Measurements from ENCODE around the gene SMG6.
A peak's percentile ranks its signal among the peaks of the same experiment; 100 is the strongest.

The SMG6 gene

DNA sequence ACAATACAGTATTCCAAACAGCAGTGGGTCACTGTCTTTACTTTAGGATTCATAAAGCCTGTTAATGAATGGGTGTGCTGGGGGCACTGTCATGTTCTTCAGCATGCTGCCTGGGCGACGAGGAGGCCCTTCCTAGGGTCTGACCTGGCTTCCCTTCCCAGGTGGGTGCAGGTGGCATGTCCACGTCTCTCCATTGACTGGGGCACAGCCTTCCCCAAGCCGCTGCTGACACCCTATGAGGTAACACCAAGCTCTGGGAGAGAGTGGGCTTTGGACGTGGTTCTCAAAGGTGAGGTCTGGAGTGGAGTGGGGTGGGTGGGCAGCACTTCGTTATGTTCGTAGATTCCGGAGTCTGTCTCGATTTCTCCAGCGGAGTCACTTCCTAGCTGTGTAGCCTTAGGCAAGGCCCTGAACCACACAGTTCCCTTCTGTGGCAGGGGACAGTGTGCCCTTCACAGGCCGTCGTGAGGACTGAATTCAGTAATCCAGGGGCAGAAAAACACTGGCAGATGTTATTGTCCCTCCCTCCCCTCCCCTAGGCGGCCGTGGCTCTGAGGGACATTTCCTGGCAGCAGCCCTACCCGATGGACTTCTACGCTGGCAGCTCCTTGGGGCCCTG lies 262.5 kb downstream of the SMG6 start:
- DNase-seq = no peak

DNA sequence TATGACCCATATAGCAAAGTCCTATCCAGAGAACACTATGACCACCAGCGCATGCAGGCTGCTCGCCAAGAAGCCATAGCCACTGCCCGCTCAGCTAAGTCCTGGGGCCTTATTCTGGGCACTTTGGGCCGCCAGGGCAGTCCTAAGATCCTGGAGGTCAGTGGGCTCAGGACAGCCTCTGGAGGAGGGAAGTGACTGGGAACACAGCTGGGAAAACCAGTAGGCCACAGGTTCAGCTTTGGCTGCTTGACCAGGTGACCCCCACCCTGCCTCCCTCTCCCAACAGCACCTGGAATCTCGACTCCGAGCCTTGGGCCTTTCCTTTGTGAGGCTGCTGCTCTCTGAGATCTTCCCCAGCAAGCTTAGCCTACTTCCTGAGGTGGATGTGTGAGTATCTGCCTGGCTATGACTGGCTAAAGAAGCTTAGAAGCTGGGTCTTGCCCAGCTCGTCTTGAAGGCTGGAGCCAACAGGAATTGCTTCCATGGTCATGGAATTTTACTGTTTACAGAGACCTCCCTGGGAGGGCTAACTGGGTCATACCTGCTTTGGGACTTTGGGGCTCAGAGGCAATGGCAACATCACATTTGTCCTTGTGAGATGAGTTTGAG lies 263.3 kb downstream of the SMG6 start:
- no peak for DNase-seq

DNA sequence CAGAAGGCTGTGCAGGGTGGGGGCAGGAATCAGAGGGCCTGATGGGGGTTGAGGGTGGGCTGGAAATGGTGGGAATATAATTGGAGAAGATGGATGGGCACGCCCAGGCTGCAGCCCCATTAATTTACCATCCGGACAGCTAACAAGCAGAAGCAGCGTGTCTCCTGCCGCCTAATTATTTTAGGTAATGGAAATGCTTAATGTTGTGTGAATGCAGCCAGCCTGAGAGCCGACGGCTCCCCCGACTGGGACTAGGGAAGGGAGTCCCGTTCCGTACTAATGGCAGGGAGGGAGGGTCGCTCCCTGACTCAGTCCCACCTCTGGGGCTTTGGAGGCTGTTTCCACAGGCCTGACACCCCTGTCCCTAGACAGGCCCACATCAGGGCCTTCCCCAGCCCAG lies 266.4 kb downstream of the SMG6 start:
- DNase-seq = no peak

DNA sequence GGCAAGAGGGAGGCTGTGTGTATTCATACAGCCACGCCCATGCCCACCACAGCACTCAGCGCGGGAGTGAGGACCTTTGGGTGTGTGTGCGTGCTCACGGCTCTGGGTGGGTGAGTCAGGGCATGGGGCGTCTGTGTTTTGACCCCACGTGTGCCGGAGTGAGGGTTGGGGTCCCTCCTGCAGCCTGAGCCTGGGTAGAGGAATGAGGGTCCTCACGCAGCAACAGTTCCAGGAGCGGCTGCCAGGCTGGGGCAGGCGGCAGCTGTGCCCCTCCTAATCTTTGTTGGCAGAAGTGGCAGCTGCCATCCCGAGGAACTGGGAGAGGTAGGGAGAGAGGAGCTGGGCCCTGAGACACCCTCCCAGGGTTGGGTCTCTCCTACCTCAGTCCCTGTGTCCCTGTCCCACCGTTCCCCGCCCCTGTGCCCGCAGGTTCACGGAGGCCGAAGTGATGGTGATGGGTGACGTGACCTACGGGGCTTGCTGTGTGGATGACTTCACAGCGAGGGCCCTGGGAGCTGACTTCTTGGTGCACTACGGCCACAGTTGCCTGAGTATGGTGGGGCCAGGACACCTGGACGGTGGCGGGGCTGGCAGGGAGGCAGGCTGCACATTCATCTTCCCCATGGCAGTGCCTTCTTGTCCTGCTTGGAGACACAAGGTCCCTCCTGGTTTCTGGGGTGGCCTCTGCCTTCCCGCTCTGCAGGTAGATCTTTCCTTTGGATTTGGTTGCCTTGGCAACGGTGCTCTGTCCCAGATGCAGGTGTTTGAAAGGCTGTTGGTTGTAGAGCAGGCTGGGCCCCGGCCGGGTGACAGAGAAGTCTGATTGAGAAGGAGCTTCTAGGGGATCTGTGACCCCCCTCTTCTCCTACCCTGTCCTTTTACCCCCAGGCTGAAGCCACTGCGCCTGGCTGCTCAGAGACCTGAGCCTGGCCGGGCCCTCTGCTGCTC lies 267.8 kb downstream of the SMG6 start:
- DNase-seq = no peak

DNA sequence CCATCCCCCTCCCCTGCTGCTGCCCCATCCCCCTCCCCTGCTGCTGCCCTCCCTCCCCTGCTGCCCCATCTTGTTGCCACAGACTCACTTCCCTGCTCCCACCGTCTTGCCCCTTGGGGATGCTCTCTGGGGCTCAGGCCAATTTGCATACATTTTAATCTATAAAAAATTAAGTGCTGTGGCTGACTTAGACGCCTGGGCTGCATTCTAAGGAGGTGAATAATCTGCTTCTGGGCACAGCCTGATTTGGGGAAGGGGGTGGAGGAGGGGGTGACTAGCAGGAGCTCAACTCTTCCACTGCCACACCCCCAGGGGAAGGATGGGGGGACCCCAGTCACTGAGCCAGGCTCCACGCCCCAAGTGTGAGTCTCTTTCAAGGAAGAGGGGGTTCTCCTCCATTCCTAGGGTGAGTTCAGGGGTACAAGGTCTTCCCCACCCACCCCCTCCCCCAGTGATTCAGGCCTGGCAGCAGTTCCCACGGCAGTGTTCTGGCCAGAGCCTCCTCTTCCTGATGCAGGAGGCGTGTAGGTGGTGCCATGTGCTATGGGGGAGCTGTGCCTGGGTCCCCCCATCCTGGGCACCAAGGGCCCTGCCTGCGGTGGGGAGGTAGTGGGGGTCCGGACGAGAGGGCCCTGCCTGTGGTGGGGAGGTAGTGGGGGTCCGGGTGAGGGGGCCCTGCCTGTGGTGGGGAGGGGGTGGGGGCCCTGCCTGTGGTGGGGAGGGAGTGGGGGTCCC lies 268.6 kb downstream of the SMG6 start:
- no peak for DNase-seq

DNA sequence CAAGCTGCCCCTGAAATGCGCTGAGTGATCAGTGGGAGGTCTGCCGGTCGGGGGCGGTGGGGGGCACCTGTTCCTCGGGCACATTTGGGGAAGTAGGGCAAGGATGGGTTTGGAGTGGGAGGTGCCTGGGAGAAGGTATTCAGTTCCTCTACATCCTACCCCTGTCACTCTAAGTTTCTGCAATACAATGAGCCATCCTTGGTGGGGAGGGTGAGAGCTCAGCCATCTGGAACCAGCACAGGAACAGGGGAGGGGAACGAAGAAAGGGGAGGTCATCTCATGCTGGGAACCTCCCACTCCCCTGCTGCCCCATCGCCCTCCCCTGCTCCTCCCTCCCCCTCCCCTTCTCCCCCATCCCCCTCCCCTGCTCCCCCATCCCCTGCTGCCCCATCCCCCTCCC lies 269.4 kb downstream of the SMG6 start:
- DNase-seq = no peak

DNA sequence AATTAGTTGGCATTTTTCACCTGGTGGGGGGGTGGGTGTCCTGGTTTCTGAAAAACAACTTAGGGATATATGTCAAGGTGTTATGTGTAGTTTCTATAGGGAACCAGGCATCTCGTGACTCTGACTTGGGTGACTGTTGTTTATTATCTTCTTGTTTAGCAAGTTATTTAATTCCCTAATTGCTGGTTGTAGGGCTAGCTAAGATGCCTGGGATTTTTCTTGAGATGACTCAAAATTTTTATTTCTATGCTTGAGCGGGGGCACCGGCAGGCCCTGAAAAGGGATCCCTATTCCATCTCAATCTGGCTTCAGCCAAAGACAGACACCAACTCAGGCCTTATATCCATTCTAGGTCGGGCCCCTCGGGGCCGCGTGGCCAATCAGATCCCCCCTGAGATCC lies 270.4 kb downstream of the SMG6 start:
- DNase-seq = no peak

DNA sequence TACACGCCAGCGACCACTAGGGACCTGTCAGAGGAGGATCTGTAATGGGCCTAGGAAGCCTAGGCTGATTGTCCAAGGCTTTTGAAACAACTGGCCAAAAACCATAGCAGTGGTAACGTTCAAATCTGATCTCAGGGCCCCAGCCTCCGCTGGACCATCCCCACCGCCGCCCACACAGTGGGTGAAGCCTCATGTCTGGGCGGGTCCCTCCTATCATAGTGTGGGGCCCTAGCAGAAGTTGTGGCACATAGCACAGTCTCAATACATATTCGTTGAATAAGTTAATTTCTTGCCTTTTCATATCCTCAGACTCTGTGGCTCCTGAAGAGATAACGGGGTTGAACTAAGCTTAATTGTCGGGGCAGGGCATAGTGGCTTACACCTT lies 272.8 kb downstream of the SMG6 start:
- DNase-seq = no peak

DNA sequence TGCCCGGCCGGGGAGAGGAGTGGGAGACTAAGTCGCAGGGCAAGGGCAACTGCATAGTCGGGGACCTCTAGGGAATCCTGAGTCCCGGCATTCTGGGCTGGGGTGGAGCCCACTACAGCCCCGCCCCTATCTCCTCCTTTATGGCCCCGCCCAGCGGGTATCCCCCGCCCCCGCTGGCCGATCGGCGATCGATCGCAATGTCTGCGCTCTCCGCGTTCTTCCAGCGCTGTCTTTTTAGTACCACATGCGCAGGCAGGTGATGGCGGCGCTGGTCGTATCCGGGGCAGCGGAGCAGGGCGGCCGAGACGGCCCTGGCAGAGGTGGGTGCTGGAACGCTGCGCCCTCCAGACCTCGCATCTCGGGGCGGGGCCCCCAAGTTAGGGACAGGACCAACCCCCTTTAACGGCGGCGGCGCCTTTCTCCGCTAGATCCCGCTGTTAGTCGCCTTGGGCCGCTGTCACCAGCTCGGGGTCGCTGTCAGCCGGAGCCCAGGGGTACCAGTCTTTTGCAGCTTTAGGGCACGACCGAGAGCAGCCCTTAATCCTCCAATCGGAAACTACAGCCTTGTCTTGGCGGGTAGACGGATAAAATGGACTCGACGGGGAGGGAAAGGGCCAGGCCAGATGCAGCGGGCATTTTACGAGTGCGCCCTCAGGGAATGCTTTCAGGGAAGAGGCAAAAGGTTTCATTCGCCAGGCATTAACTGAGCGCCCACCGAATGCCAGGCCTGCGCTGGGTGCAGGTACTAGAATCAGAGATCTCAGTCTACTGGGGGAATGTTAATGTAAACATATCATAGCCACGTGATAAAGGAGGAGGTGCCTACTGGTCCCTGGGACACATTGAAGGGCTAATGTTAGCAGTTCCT lies 273.4 kb downstream of the SMG6 start, which contains the start of gene DPH1:
DPH1 (plus strand) TSS at position 243 of the 868 bp plus-strand sequence; CDS start at position 260, 17 bp downstream.
- DNase-seq = peak; percentile 86 to 88

DNA sequence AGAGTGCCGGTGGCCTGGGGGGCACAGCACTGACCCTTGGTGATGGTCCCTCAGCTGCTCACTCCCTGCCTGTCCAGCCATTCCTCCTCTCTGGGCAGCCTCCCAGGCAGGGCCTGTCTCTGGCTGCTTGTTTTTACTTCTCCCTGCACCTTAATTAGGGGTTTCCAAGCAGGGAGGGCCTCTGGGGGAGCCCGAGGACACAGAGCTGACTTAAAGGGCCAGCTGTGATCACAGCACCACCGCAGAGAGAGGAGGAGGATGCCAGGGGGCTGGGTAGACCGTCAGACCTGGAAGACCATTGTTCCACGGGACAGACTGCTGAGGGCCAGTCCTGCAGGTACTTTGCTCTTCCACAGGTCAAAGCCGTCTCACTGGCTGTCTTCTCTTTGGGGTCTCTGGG lies 274.8 kb downstream of the SMG6 start:
- DNase-seq = no peak

DNA sequence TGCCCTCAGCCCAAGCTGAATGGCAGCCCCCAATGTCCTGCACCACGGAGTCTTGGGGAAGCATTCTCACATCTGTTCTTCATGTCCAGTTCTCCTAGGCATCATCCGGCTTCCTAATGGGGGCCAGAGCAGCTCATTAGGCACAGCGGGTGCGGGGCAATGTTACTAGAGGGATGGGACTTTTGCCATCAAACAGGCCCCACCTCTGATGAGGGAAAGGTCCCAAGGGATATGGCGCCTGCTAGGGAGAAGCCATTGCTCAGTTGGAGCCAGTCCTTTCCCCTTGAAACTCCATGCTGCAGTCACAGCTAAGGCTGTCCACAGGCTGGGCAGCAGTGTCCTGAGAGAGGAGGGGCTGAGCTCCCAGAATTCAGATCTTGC lies 275.4 kb downstream of the SMG6 start:
- no peak for DNase-seq

DNA sequence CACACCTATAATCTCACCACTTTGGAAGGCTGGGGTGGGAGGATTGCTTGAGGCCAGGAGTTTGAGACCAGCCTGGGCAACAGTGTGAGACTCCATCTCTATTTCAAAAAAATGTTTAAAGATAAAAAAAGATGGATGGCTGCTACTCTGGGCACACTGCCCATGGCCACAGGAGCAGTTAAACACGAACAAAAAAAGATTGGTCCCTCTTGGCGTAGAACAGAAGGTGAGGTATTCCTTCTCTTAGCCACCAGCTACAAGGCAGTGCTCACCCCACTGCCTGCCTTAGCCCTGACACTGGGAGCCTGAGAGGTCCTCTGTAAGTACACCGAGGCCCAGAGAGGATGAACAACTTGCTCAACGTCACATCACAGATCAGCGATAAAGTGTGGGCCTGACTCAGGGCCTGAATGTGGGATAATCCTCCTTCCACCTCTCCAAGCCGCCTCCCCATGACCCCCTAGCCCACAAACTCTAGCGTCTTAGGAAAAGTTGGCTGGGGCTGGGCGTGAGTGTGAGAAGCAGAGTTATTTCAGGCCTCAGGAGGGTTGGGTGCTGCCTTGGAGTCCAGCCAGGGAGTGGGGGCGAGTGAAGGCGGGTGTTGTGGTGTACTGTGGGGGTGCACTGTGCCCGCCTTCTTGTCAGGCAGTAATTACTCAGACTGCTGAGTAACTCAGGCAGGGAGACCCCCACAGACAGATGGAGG lies 275.9 kb downstream of the SMG6 start:
- no peak for DNase-seq

DNA sequence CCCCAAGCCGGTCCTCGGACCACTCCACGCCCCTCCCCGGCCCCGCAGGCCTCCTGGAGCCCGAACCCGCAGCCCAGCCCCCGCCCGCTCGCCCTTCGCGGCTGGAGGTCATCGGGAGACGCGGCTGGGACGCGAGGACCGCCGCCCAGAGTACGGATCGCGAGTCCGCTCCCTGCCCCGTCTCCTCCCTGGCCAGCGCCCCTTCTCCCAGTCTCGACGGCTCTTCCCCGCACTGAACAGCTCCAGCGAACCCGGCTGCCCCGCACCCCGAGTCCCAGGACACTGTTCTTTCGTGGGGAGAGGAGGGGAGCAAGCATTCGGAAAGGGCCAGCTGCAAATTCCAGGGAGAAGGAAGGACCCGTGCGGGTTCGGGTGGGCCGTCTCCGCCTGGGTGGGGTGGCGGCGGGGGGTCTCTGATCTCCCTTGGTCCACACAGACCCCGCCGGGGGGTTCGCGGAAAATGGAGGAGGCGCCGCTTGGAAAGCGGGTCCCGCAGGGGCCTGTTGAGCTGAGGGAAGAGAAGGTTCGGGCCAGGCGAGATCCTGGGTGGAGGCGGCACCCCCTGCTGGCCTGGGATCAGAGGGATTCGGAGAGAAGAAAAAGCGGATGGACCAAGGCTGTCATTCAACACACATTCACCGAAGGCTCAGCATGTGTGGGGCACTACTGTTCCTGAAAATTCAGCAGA lies 277.8 kb downstream of the SMG6 start:
- DNase-seq = peak in 1 of 2 donors; percentile 23

DNA sequence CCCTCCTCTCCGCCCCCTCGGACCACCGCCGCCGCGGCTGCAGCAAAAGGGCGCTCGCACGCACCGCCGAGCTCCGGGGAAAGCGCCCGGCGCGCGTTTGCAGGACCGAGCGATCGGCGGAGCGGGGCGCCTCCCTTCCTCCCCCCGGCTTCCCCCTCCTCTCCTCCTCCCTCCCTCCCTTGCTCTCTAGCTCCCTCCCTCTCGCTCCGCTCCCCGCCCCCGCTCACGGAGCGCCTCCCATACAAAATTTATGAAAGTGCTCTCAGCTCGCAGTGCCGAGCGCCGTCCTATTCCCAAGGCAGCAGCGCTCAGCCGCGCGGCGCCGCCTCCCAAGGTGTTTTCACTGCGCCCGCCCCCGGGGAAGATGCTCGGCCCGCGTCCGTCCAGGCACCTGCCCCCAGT lies 278.4 kb downstream of the SMG6 start, which contains the start of gene RTN4RL1:
RTN4RL1 (minus strand) TSS at position 115 of the 402 bp plus-strand sequence. CDS start 469 bp downstream, outside the sequence.
- DNase-seq = peak; percentile 74 to 84

DNA sequence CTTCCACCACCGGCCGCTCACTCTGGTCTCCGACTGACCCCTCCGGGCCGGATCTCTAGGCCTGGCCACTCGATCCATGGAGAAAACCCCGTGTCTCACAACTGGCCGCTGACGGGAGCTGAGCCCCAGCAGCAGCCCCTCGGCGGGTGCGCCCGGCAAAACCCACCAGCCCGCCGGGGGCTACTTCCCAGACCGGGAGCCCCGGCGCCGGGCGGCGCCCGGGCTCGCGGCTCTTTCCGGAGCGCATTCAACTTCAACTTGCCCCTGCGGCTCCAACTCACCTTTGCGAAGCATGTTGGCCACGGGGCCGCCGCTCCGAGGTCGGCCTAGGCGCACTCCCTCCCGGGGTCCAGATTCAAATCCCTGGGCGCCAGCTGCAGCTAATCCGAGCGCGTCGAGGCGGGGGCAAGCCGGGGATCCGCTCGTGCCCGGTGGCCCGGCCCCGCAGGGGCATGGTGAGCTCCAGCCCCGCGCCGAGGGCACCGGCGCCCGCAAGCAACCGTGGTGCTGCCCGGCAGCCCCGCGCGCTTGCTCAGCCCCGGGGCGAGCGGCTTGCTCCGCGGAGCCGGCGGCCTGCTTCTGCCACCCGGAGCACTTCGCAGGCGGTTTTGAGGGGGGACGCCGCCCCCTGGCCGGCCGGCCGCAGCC lies 278.9 kb downstream of the SMG6 start:
- no peak for DNase-seq

DNA sequence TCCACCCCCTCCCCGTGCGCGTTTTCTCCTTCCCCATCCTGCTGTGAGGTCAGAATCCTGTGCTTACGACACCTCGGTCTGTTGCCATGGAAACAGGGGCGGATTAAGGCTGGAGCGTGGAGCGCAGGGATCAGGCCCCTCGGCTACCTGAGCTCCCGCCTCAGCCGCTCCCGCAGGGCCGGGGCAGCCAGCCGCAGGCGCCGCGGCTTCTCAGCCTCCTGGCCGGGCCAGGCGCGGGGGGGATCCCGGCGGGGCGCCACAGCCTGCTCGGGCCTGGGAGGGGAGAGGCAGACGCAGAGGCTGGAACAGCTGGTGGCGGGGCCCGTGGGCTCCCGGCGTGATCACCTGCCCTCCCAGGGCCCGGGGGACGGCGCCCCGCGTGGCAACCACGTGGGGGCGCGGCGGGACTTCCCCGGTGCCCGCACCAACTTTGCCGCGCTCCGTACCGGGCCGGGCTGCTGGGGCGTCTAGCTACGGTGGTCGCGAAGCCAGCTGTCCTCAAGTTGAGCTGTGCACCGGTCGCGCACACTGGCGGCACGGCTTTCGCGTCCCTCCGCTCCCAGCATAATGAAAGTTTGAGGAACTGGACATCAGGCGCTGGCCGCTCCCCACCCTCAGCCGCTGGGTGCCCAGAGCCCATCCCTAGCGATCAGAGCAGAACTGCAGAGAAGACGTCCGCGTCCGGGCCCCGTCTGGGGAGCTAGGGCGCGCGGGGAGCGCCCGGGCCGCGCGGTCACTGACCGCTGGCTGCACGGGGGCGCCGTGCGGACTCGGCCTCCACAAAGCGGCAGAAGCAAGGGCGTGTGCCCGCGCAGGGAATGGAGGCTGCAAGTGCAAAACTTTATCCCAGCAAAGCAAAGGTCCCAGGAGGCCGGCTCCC lies 279.7 kb downstream of the SMG6 start:
- DNase-seq = peak; percentile 62 to 70

DNA sequence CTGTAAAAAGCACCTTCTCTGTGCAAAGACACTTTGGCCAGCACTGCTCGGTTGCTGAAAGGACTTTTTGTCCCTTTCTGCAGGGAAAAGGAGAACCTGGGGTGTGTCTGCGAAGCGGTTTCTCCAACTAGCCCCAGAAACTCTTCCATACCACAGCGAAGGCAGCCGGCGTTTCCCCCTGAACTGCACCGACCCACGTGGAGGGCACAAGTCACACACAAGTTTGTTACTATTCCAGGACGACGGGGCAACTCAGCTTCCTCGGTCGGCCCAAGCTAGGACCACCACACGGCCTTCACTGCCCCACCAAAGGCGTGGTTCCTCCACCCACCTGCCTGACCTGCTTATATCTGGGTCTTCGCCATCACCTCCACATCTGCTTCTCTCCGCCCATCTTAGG lies 280.3 kb downstream of the SMG6 start:
- DNase-seq = no peak

DNA sequence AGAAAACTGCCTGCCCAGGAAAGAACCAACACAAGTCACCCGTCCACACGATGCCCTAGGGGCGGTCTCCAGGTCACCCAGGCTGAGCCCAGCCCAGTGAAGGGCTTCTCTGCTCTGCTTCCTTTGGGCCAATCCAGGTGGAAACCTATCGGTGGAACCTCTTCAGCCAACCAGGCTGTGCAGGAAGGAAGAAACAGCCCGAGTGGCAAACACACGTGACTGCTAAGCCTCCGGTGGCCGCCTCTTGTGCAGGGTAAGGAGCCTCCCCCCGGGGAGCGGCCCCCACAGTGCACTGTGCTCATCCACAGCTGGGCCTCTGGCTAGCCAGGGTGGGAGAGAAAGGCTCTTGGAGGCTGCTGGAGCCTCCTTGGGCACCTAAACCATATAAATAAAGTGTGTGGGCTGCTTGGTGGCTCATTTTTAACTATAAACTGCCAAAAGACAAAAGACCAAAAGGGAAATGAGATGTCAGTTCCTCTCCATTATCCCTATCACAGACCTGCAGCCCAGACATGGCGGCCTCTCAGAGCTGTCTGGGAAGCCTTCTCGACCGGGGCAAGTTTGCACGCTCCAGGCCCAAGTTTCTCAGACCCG lies 280.8 kb downstream of the SMG6 start:
- no peak for DNase-seq

DNA sequence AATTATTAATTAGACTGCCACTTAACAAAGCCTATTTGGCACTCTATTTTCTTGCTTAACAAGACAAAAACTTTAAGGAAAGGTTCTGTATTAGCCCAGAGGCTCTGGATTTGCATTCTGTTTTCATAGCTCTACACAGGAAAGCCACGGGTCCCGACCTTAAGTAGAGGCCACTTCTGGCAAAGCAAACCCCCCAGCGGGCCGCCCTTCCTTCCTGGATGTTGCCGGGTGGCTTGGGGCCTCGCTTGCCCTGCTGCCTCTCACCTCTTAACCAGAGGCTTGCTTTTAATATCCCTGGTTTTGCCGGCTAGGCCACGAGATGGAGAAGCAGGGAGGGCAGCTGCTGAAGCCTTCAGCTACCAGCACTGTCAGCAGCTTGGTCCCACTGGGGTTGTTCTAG lies 282.9 kb downstream of the SMG6 start:
- no peak for DNase-seq
